ENCODE data around the gene NDEL1.

Gene NDEL1

DNA sequence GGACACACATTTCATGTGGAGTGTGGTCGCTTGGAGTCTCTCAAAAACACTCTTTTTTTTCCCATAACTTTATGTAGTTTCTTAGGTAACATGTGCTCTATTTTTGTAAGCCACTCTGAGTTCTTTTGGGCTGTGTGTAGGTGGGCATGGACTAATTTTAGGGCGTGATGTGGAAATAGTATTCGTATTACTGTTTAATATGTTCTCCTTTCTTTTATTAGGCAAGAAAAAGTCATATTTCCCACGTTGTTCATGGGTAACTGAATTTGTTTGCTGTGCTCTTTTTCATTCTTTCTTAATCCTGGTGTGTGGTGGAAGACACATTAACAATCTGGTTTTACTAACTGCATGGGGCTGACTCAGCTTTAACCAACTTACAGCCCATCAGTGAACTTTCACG, 27.4 kb downstream of the NDEL1 start:
- TF ChIP-seq, protein P1, sequence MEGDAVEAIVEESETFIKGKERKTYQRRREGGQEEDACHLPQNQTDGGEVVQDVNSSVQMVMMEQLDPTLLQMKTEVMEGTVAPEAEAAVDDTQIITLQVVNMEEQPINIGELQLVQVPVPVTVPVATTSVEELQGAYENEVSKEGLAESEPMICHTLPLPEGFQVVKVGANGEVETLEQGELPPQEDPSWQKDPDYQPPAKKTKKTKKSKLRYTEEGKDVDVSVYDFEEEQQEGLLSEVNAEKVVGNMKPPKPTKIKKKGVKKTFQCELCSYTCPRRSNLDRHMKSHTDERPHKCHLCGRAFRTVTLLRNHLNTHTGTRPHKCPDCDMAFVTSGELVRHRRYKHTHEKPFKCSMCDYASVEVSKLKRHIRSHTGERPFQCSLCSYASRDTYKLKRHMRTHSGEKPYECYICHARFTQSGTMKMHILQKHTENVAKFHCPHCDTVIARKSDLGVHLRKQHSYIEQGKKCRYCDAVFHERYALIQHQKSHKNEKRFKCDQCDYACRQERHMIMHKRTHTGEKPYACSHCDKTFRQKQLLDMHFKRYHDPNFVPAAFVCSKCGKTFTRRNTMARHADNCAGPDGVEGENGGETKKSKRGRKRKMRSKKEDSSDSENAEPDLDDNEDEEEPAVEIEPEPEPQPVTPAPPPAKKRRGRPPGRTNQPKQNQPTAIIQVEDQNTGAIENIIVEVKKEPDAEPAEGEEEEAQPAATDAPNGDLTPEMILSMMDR (IDR thresholded peaks at IDR 0.05; ENCODE audit: insufficient read depth, low read depth, low read length, missing control alignments), result no peak
- H3K4me3 ChIP-seq (ENCODE audit: low read depth, low read length), result no peak overlapping the region
- DNase-seq (ENCODE audit: low read depth), result no peak

GRCh38 chr17:8464941-8465340, 29.3 kb downstream of the NDEL1 start:
- TF ChIP-seq, protein P1 (IDR thresholded peaks at IDR 0.05; ENCODE audit: insufficient read depth, low read depth, low read length, missing control alignments), result no peak
- no peak for DNase-seq (ENCODE audit: low read depth)
- H3K4me3 ChIP-seq (ENCODE audit: low read depth, low read length), result no peak overlapping the region

- TF ChIP-seq, protein P1 (IDR thresholded peaks at IDR 0.05; ENCODE audit: insufficient read depth, low read depth, low read length, missing control alignments), result no peak
- no peak overlapping the region for H3K4me3 ChIP-seq (ENCODE audit: low read depth, low read length)
- DNase-seq (ENCODE audit: low read depth), result no peak
Measured at GRCh38 chr17:8465356-8465755, 29.7 kb downstream of the NDEL1 start.

DNA sequence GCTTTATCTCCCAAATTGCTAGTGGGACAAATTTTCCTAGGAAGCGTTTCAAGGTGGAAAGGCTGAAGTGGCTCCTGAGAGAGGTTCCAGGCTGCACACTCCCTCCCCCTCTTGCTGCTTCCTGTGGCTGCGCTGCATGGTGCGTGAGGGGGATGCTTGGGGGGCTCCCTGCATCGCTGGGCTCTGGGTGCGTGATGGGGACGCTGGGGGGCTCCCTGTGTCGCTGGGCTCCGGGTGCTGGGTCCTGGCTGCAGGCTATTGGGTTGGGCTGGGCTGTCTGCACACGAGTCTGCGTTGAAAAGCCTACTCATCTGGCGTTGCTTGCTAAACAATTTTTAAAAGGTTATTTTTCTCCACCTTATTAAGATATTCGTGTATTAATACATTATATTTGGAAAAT, 30.1 kb downstream of the NDEL1 start:
- TF ChIP-seq, protein P1 (IDR thresholded peaks at IDR 0.05; ENCODE audit: insufficient read depth, low read depth, low read length, missing control alignments), result no peak
- DNase-seq (ENCODE audit: low read depth), result no peak
- no peak overlapping the region for H3K4me3 ChIP-seq (ENCODE audit: low read depth, low read length)

DNA sequence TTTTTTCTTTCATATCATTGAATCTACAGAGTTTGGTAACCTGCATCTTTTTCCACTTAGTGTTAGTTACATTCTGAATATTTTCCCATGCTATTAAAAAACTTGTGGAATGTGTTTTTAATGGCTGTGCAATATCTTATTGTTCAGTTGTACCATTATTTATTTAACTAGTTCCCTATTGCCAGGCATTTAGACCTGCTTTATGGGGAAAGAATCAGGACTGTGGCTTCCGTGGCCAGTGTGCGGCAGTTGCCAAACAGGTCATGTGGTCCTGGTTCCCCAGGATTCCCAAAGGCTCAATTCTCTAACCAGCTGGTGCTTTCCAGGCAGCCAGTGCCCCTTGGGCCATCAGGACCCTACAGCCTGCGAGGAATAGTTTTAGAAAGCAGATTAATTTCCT, 30.8 kb downstream of the NDEL1 start:
- DNase-seq (ENCODE audit: low read depth), result no peak
- no peak overlapping the region for H3K4me3 ChIP-seq (ENCODE audit: low read depth, low read length)
- TF ChIP-seq, protein P1 (IDR thresholded peaks at IDR 0.05; ENCODE audit: insufficient read depth, low read depth, low read length, missing control alignments), result no peak

- H3K4me3 ChIP-seq (ENCODE audit: low read depth, low read length), result no peak overlapping the region
- TF ChIP-seq, protein P1 (IDR thresholded peaks at IDR 0.05; ENCODE audit: insufficient read depth, low read depth, low read length, missing control alignments), result no peak
- no peak for DNase-seq (ENCODE audit: low read depth)
Measured at GRCh38 chr17:8466873-8467272, 31.2 kb downstream of the NDEL1 start.

GRCh38 chr17:8467527-8467926, 31.8 kb downstream of the NDEL1 start:
- no peak for DNase-seq (ENCODE audit: low read depth)
- no peak overlapping the region for H3K4me3 ChIP-seq (ENCODE audit: low read depth, low read length)
- TF ChIP-seq, protein P1 (IDR thresholded peaks at IDR 0.05; ENCODE audit: insufficient read depth, low read depth, low read length, missing control alignments), result no peak
